NB4 (cell line): ENCODE data around the gene IL24.
"Not testable (repeated sequence)": the region's sequence is repeated elsewhere in the genome, so short reads cannot be mapped to it uniquely, and the experiment has no call there.

ENCODE experiments used
- DNase-seq: peaks from one replicate; pipeline ENCODE4 v3.0.0; 2010; ENCODE audit warnings: low read depth
- H3K4me3 ChIP-seq: one replicate; pipeline ENCODE4 v1.5.1; 2011; ENCODE audit warnings: mild to moderate bottlenecking, low read depth, low read length, moderate library complexity
- MYC ChIP-seq: IDR thresholded peaks from 2 replicates; pipeline ENCODE4 v1.6.1; 2011; ENCODE audit warnings: low read depth, low read length
- POLR2A ChIP-seq: IDR thresholded peaks from 2 replicates; pipeline ENCODE4 v1.6.1; 2011; ENCODE audit warnings: mild to moderate bottlenecking; ENCODE audit not compliant: insufficient read length; ENCODE audit errors: extremely low read depth
- TF ChIP-seq, protein P1 (sequence below): IDR thresholded peaks from 2 replicates; pipeline ENCODE4 v1.6.1; 2011; ENCODE audit warnings: low read depth, low read length
- TF ChIP-seq, protein P2 (sequence below): IDR thresholded peaks from one replicate; pipeline ENCODE4 v1.5.1; 2012; ENCODE audit warnings: low read depth, low read length

The IL24 gene

DNA sequence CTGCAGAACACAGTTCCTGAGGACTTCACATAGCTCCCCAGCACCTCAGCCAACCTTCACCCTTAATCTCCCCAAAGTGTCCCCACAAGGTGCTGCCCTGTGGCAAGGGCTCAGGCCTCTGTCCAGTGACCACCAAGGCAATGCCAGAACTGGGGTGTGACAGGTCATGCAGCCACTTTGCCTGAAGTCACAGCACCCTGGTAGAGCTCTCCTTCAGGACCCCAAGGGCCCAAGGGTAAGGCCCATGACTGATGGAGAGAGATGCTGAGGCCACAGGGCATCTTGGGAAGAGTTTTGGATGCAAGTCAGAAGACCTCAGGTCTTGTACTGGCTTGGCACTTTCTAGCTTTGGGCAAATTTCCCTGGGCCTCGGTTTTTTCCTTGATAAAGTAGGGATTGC, 25.3 kb downstream of the IL24 start:
- no peak for DNase-seq
- H3K4me3 ChIP-seq, result no peak overlapping the region
- TF ChIP-seq, protein P1, sequence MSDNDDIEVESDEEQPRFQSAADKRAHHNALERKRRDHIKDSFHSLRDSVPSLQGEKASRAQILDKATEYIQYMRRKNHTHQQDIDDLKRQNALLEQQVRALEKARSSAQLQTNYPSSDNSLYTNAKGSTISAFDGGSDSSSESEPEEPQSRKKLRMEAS, result no peak
- TF ChIP-seq, protein P2, sequence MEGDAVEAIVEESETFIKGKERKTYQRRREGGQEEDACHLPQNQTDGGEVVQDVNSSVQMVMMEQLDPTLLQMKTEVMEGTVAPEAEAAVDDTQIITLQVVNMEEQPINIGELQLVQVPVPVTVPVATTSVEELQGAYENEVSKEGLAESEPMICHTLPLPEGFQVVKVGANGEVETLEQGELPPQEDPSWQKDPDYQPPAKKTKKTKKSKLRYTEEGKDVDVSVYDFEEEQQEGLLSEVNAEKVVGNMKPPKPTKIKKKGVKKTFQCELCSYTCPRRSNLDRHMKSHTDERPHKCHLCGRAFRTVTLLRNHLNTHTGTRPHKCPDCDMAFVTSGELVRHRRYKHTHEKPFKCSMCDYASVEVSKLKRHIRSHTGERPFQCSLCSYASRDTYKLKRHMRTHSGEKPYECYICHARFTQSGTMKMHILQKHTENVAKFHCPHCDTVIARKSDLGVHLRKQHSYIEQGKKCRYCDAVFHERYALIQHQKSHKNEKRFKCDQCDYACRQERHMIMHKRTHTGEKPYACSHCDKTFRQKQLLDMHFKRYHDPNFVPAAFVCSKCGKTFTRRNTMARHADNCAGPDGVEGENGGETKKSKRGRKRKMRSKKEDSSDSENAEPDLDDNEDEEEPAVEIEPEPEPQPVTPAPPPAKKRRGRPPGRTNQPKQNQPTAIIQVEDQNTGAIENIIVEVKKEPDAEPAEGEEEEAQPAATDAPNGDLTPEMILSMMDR, result no peak
- TF ChIP-seq MYC (no peak), POLR2A (no peak)

DNA sequence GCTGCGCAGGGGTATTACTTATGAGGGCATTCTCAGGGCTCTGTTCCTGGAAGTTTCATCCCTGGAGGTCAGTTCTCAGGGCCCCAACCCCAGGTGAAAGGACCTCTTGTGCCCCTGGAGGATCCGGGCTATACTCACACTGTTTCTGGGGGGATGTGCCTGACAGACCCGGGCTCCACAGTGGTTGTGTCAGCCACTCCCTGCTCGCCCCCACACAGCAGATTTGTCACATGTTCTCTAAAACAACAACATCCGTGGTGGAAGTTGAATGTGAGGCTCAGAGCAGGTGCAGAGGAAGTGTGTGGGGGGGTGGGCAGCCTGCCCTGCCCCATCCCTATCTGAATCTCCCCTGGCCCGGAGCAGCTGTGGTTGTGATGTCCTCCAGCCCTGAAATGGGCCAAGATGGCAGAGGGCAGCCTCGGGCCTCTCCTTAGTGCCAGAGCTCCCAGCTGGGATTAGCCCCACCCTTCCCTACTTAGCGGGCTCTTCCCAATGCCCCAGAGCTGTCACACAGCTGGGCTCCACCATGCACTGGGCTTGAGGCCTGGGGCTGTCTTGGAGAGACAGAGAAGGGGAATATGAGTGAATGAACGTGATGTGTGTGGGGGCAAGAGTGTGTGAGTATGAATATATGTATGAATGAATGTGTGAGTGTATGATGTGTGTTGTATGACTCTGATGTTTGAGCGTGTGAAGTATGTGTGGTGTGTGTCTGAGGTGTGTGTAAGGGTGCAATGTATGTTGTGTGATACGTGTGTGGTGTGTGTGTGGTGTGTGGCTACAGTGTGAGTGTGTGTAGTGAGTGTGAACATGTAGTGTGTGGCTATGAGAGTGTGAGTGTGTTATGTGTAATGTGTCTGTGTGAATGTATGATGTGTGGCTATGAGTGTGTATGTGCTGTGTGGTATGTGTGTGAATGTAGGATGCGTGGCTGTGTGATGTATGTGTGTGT, 26.0 kb downstream of the IL24 start:
- TF ChIP-seq, protein P1, result 0 out of 2 replicates have a peak, but pooled peaks have one; percentile 35
- TF ChIP-seq MYC, result no peak
- TF ChIP-seq, protein P2, result no peak
- peak; percentile 24 for DNase-seq

DNA sequence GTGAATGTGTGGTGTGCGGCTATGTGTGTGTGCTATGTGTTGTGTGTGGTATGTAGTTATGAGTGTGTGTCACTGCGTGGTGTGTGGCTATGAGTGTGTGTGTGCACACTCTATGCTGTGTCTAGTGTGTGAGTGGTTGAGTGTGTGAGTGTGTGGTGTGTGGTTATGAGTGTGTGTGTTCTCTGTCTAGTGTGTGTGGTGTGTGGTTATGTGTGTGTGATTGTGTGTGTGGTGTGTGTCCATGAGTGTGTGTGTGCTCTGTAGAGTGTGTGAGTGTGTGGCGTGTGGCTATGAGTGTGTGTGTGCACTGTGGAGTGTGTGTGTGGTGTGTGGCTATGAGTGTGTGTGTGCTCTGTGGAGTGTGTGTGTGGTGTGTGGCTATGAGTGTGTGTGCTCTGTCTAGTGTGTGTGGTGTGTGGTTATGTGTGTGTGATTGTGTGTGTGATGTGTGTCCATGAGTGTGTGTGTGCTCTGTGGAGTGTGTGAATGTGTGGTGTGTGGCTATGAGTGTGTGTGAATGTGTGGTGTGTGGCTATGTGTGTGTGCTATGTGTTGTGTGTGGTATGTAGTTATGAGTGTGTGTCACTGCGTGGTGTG, 26.8 kb downstream of the IL24 start:
- not testable (repeated sequence) for H3K4me3 ChIP-seq, DNase-seq

More for the DNA sequence above, 26.0 kb downstream of the IL24 start:
- H3K4me3 ChIP-seq, result no peak overlapping the region

DNA sequence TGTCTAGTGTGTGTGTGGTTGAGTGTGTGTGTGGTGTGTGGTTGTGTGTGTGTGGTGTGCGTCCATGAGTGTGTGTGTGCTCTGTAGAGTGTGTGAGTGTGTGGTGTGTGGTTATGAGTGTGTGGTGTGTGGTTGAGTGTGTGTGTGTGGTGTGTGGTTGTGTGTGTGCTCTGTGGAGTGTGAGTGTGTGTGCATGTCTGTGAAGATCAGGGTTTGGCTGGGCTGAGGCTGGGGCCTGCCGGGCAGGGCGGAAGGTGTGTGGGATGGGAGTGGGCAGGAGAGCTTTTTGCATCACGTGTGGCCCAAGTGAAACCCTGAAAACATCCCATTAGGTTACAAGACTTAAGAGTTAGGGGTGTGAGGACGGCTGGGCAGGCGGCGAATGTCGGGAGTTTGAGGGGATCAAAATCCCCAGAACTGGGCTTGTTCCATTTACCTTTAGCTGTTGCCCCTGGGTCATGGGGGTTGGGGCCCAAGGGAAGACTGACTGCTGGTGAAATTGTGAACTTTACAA, 27.4 kb downstream of the IL24 start:
- TF ChIP-seq MYC (no peak), POLR2A (no peak)
- TF ChIP-seq, protein P2, result no peak
- TF ChIP-seq, protein P1, result no peak
- no peak overlapping the region for H3K4me3 ChIP-seq
- DNase-seq, result no peak

DNA sequence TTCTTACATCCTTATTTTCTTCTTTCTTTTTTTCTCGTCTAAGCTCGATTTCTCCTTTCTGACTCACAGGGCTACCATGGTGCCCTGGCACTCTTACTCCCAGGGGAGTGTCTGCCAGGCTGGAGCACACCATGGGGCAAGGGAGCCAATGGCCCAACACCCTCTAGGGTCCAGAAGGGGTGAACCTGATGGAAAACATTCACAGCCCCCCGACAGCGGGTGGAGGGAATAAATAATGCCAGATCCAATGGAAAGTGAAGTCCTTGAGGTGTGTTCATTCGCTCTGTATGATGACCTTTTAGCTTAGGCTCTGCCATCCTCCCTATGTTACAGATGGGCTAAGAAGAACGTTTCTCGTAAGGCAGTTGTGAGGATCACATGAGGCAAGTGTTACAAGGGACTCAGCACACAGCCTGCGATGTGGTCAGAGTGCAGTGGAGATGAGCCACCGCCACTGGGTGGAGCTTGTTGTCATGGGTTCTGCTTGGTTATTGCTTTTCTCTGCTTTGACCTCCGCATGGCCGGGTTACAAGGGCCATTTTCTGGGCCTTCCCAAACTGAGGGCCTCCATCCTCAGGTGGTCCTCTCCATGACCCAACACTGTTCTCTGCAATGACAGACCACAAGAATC, 28.0 kb downstream of the IL24 start:
- H3K4me3 ChIP-seq, result no peak overlapping the region
- peak; percentile 61 for DNase-seq
- TF ChIP-seq MYC (no peak), POLR2A (no peak)
- TF ChIP-seq, protein P2, result no peak

DNA sequence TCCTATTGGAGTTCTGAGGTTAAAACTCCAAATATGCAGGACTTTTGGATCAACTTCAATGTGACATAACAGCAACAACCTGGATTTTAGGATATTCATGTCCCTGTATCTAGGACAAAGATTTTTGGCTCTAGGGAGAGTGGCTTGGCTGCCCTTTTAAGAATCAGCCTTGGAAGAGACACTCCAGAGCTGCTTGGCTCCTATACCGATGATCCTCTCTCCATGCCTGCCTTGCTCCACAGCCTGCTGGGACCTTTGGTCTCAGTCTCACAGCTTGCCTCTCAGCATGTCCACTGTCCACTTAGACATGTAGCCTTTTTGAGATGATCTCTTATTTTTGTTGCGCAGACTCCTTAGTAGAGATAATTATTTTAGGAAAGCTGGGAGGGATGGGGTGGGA, 29.0 kb downstream of the IL24 start:
- H3K4me3 ChIP-seq, result no peak overlapping the region
- no peak for DNase-seq
- TF ChIP-seq, protein P2, result no peak
- TF ChIP-seq POLR2A (no peak), MYC (no peak)
- TF ChIP-seq, protein P1, result no peak
